Smooth muscle cell (in vitro differentiated cells): ENCODE results near the gene FAM193A. TPM values are rescaled to one million over a fixed set of nuclear protein-coding genes. Genes with fewer than 3 reads are reported as not detected.

Experiments used
- DNase-seq: peaks from one replicate; lab custom pipeline; 2025; ENCODE audit not compliant: unreplicated experiment; lab: John Stamatoyannopoulos, UW
- H2AFZ ChIP-seq: fragments of 200-600 bp; sonication (generic); 2 replicates; pipeline ENCODE4 v1.6.0; 2016; ENCODE audit warnings: antibody characterized with exemption, low read depth, mild to moderate bottlenecking
- H3F3A ChIP-seq: fragments of 200-600 bp; sonication (generic); 2 replicates; pipeline ENCODE4 v1.6.0; 2017; ENCODE audit warnings: antibody characterized with exemption, low read depth
- H3K27ac ChIP-seq: fragments of 200-600 bp; sonication (generic); 2 replicates; pipeline ENCODE4 v1.5.1; 2016; ENCODE audit warnings: low read depth, mild to moderate bottlenecking
- H3K27me3 ChIP-seq: fragments of 200-600 bp; sonication (generic); 2 replicates; pipeline ENCODE4 v1.6.1; 2016; ENCODE audit warnings: low read depth, mild to moderate bottlenecking
- H3K36me3 ChIP-seq: fragments of 200-600 bp; sonication (generic); 2 replicates; pipeline ENCODE4 v1.5.1; 2016; ENCODE audit warnings: low read depth
- H3K4me1 ChIP-seq: fragments of 200-600 bp; sonication (generic); 2 replicates; pipeline ENCODE4 v1.5.1; 2016; ENCODE audit warnings: low read depth
- H3K4me2 ChIP-seq: fragments of 200-600 bp; sonication (generic); 2 replicates; pipeline ENCODE4 v1.6.0; 2016; ENCODE audit warnings: mild to moderate bottlenecking
- H3K4me3 ChIP-seq: fragments of 200-600 bp; sonication (generic); 2 replicates; pipeline ENCODE4 v1.5.1; 2016; ENCODE audit warnings: mild to moderate bottlenecking
- H3K79me2 ChIP-seq: fragments of 200-600 bp; sonication (generic); 2 replicates; pipeline ENCODE4 v1.6.0; 2016; ENCODE audit warnings: low read depth, mild to moderate bottlenecking
- H3K9ac ChIP-seq: fragments of 200-600 bp; sonication (generic); 2 replicates; pipeline ENCODE4 v1.6.0; 2016; ENCODE audit warnings: low read depth
- H3K9me3 ChIP-seq: fragments of 200-600 bp; sonication (generic); replicated peaks from 2 replicates; pipeline ENCODE4 v1.5.1; 2016; ENCODE audit warnings: low read depth
- H4K20me1 ChIP-seq: fragments of 200-600 bp; sonication (generic); 2 replicates; pipeline ENCODE4 v1.6.0; 2016; ENCODE audit warnings: low read depth
- CTCF ChIP-seq: fragments of 200-600 bp; sonication (generic); IDR thresholded peaks from 2 replicates; pipeline ENCODE4 v1.5.1; 2017; ENCODE audit warnings: borderline replicate concordance, mild to moderate bottlenecking, antibody characterized with exemption; ENCODE audit not compliant: insufficient read depth, poor library complexity, severe bottlenecking
- WGBS: methylation state at CpG from one replicate; pipeline ENCODE4 v1.1.7; 2016; ENCODE audit warnings: low lambda C conversion rate; 5-methylcytosine and 5-hydroxymethylcytosine counted together
- polyA plus RNA-seq: library from polyadenylated mRNA; unstranded; fragments of >200 nt; fragmentation: Nextera tagmentation; extraction: Ambion mirVana; gene quantifications from 2 replicates; pipeline ENCODE4 v1.2.1, GENCODE V29; 2016
- total RNA-seq: library from RNA; depleted of rRNA; stranded (reverse); fragments of >200 nt; gene quantifications from 2 replicates; pipeline ENCODE4 v1.2.3, GENCODE V29; 2014

Gene FAM193A
- total and polyA plus RNA-seq, 2 experiments from 2014 or later, result 8.3 to 12.2 TPM

GRCh38 chr4:2649604-2650114, 113.2 kb downstream of the FAM193A start:
- H3K36me3 ChIP-seq, result no peaks in the 10 kb centered on the region
- H3K79me2 ChIP-seq, result peaks cover 6% of the 10 kb centered on the region
- H3K27ac ChIP-seq, result no peak overlapping the region
- no peaks in the 10 kb centered on the region for H3K9me3 ChIP-seq
- H2AFZ ChIP-seq, result no peak overlapping the region
- no peak overlapping the region for H3K4me3 ChIP-seq
- no peaks in the 10 kb centered on the region for H3K27me3 ChIP-seq
- H3F3A ChIP-seq, result no peaks in the 10 kb centered on the region
- 99% methylated on average over 5 of the region's 5 CpGs for WGBS
- no peak overlapping the region for H3K9ac ChIP-seq
- no peak for TF ChIP-seq CTCF
- peaks cover 23% of the 10 kb centered on the region for H4K20me1 ChIP-seq
- H3K4me1 ChIP-seq, result no peaks in the 10 kb centered on the region
- no peak overlapping the region for H3K4me2 ChIP-seq
- no peak for DNase-seq

- DNase-seq, result no peak
- no peaks in the 10 kb centered on the region for H3F3A ChIP-seq
- no peak overlapping the region for H3K9ac ChIP-seq
- H2AFZ ChIP-seq, result no peak overlapping the region
- no peak overlapping the region for H3K4me3 ChIP-seq
- no peaks in the 10 kb centered on the region for H3K27me3 ChIP-seq
- no peak overlapping the region for H3K27ac ChIP-seq
- no peaks in the 10 kb centered on the region for H3K36me3 ChIP-seq
- peaks cover 25% of the 10 kb centered on the region for H4K20me1 ChIP-seq
- no peaks in the 10 kb centered on the region for H3K4me1 ChIP-seq
- WGBS, result 98% methylated on average over 13 of the region's 13 CpGs
- no peaks in the 10 kb centered on the region for H3K9me3 ChIP-seq
- no peak for TF ChIP-seq CTCF
- H3K79me2 ChIP-seq, result peaks cover 8% of the 10 kb centered on the region
- H3K4me2 ChIP-seq, result no peak overlapping the region
These were observed 113.8 kb downstream of the FAM193A start for GRCh38 chr4:2650276-2650675.

GRCh38 chr4:2651546-2651945, 115.1 kb downstream of the FAM193A start:
- H3K4me3 ChIP-seq, result no peak overlapping the region
- H3K9ac ChIP-seq, result no peak overlapping the region
- no peak for DNase-seq
- no peaks in the 10 kb centered on the region for H3K9me3 ChIP-seq
- H3K36me3 ChIP-seq, result no peaks in the 10 kb centered on the region
- H4K20me1 ChIP-seq, result peaks cover 34% of the 10 kb centered on the region
- no peaks in the 10 kb centered on the region for H3K4me1 ChIP-seq
- no peak for TF ChIP-seq CTCF
- H3F3A ChIP-seq, result no peaks in the 10 kb centered on the region
- H3K27me3 ChIP-seq, result no peaks in the 10 kb centered on the region
- 94% methylated on average over 10 of the region's 10 CpGs for WGBS
- peaks cover 10% of the 10 kb centered on the region for H3K79me2 ChIP-seq
- H2AFZ ChIP-seq, result no peak overlapping the region
- H3K4me2 ChIP-seq, result no peak overlapping the region
- no peak overlapping the region for H3K27ac ChIP-seq

- 96% methylated on average over 2 of the region's 2 CpGs for WGBS
- Histone ChIP-seq H4K20me1 (peaks cover 34% of the 10 kb centered on the region), H3K4me1 (no peaks in the 10 kb centered on the region), H3K27ac (no peak overlapping the region), H3K79me2 (peaks cover 10% of the 10 kb centered on the region), H3K27me3 (no peaks in the 10 kb centered on the region), H3K4me2 (no peak overlapping the region), H3K36me3 (peaks cover under 1% of the 10 kb centered on the region), H2AFZ (no peak overlapping the region), H3K9ac (no peak overlapping the region), H3K4me3 (no peak overlapping the region), H3K9me3 (no peaks in the 10 kb centered on the region), H3F3A (no peaks in the 10 kb centered on the region)
- TF ChIP-seq CTCF, result no peak
- no peak for DNase-seq
These were observed 115.6 kb downstream of the FAM193A start for GRCh38 chr4:2651998-2652397.
